ENCODE data around the gene TAS2R10. TPM values are rescaled to one million over a fixed set of nuclear protein-coding genes. Genes with fewer than 3 reads are reported as not detected.

The TAS2R10 gene
- polyA plus RNA-seq, 1 of the 3 experiments (the other 2 are of a cell fraction), result 0.21 TPM

- 96% methylated on average over 2 of the region's 2 CpGs for WGBS (ENCODE audit: low lambda C conversion rate)
- H3K4me3 ChIP-seq (ENCODE audit: low read depth in 2 of 2, low read length in 1 of 2), result no peak overlapping the region
- H3K9me2 ChIP-seq, result no peaks in the 10 kb centered on the region
- no peaks in the 10 kb centered on the region for H3K9me3 ChIP-seq
- H4K20me1 ChIP-seq (ENCODE audit: insufficient read depth), result no peaks in the 10 kb centered on the region
- H3K27ac ChIP-seq (ENCODE audit: low read depth in 2 of 2, low read length in 1 of 2), result no peak overlapping the region
- no peaks in the 10 kb centered on the region for H3K4me1 ChIP-seq (ENCODE audit: control insufficient read depth in 1 of 2, insufficient read depth in 2 of 2, low read depth in 1 of 2, low read length in 1 of 2)
- TF ChIP-seq TAF1 (IDR thresholded peaks at IDR 0.05; ENCODE audit: borderline replicate concordance, low read depth, low read length) (no peak), MEF2A (IDR thresholded peaks at IDR 0.05; ENCODE audit: borderline replicate concordance, low read depth) (no peak), RCOR1 (IDR thresholded peaks at IDR 0.05; ENCODE audit: low read length) (no peak), SIN3A (IDR thresholded peaks at IDR 0.05; ENCODE audit: borderline replicate concordance, low read depth, low read length) (no peak), FOSL2 (IDR thresholded peaks at IDR 0.05; ENCODE audit: borderline replicate concordance, low read depth) (no peak), CHD2 (IDR thresholded peaks at IDR 0.05; ENCODE audit: low read length, partially characterized antibody) (no peak), SMC3 (IDR thresholded peaks at IDR 0.05; ENCODE audit: low read depth, low read length) (no peak), MXI1 (IDR thresholded peaks at IDR 0.05; ENCODE audit: low read depth, low read length) (no peak), EZH2phosphoT487 (IDR thresholded peaks at IDR 0.05; ENCODE audit: borderline replicate concordance, low read depth) (no peak), USF1 (IDR thresholded peaks at IDR 0.05; ENCODE audit: borderline replicate concordance, low read depth) (no peak), TCF12 (IDR thresholded peaks at IDR 0.05) (no peak), NFIC (IDR thresholded peaks at IDR 0.05; ENCODE audit: borderline replicate concordance) (no peak), TEAD4 (IDR thresholded peaks at IDR 0.05; ENCODE audit: borderline replicate concordance, insufficient read depth) (no peak), RAD21 (IDR thresholded peaks at IDR 0.05; ENCODE audit: low read length) (no peak), GATA2 (CRISPR knock-in tag; IDR thresholded peaks at IDR 0.05) (no peak), RXRA (IDR thresholded peaks at IDR 0.05; ENCODE audit: borderline replicate concordance, low read depth) (no peak)
- no peak overlapping the region for H3K9ac ChIP-seq
- peaks cover 15 to 28% of the 10 kb centered on the region in 2 experiments for H3K36me3 ChIP-seq (replicated peaks in 1 of 2; ENCODE audit: control insufficient read depth in 1 of 2, insufficient read depth in 2 of 2, low read length in 1 of 2)
- H3K4me2 ChIP-seq, result no peak overlapping the region
- DNase-seq, result no peak
- no peak overlapping the region for H2AFZ ChIP-seq (ENCODE audit: low read depth)
- no peaks in the 10 kb centered on the region for H3K79me2 ChIP-seq (ENCODE audit: insufficient read depth)
- POLR2A ChIA-PET, result no interaction called here
- no peaks in the 10 kb centered on the region for H3K27me3 ChIP-seq (ENCODE audit: insufficient read depth)
- CTCF ChIA-PET, result interaction anchor here (1.0 kb wide), 1 partner anchor 32 kb away, joined by 3 read pairs; no protein-coding TSS in a partner anchor
- peaks cover 4% of the 10 kb centered on the region for H3F3A ChIP-seq (replicated peaks; ENCODE audit: insufficient read depth)
Measured at GRCh38 chr12:10842862-10843261, 16.7 kb upstream of the TAS2R10 start.

GRCh38 chr12:10838461-10838860 lies 12.3 kb upstream of the TAS2R10 start:
- no peaks in the 10 kb centered on the region for H3K27me3 ChIP-seq (ENCODE audit: insufficient read depth)
- ChIA-PET CTCF (no interaction called here), POLR2A (no interaction called here)
- DNase-seq, result no peak
- H3K9me3 ChIP-seq, result no peaks in the 10 kb centered on the region
- H3F3A ChIP-seq (replicated peaks; ENCODE audit: insufficient read depth), result peaks cover 4% of the 10 kb centered on the region
- no peaks in the 10 kb centered on the region for H3K79me2 ChIP-seq (ENCODE audit: insufficient read depth)
- H3K27ac ChIP-seq (ENCODE audit: low read depth in 2 of 2, low read length in 1 of 2), result no peak overlapping the region
- TF ChIP-seq GATA2 (CRISPR knock-in tag; IDR thresholded peaks at IDR 0.05) (no peak), ELF1 (IDR thresholded peaks at IDR 0.05) (no peak), CHD2 (IDR thresholded peaks at IDR 0.05; ENCODE audit: low read length, partially characterized antibody) (no peak)
- no peaks in the 10 kb centered on the region for H3K9me2 ChIP-seq
- H3K36me3 ChIP-seq (replicated peaks in 1 of 2; ENCODE audit: control insufficient read depth in 1 of 2, insufficient read depth in 2 of 2, low read length in 1 of 2), result peaks cover 10 to 14% of the 10 kb centered on the region in 2 experiments
- no peaks in the 10 kb centered on the region for H4K20me1 ChIP-seq (ENCODE audit: insufficient read depth)
- 94% methylated on average over 3 of the region's 3 CpGs for WGBS (ENCODE audit: low lambda C conversion rate)
- H3K4me1 ChIP-seq (ENCODE audit: control insufficient read depth in 1 of 2, insufficient read depth in 2 of 2, low read depth in 1 of 2, low read length in 1 of 2), result no peaks in the 10 kb centered on the region
- H2AFZ ChIP-seq (ENCODE audit: low read depth), result no peak overlapping the region
- H3K4me2 ChIP-seq, result no peak overlapping the region
- no peak overlapping the region for H3K9ac ChIP-seq
- no peak overlapping the region for H3K4me3 ChIP-seq (ENCODE audit: low read depth in 2 of 2, low read length in 1 of 2)
